GM19351 (cell line): Measurements from ENCODE around the gene CIRBP.
"Not testable (repeated sequence)": the region's sequence is repeated elsewhere in the genome, so short reads cannot be mapped to it uniquely, and the experiment has no call there.

Source experiments
- ATAC-seq: cut with Tn5 transposase; IDR thresholded peaks from one replicate; pipeline ENCODE4 v1.9.1; 2021; ENCODE audit warnings: mild to moderate bottlenecking, moderate library complexity; ENCODE audit not compliant: unreplicated experiment

The CIRBP gene

DNA sequence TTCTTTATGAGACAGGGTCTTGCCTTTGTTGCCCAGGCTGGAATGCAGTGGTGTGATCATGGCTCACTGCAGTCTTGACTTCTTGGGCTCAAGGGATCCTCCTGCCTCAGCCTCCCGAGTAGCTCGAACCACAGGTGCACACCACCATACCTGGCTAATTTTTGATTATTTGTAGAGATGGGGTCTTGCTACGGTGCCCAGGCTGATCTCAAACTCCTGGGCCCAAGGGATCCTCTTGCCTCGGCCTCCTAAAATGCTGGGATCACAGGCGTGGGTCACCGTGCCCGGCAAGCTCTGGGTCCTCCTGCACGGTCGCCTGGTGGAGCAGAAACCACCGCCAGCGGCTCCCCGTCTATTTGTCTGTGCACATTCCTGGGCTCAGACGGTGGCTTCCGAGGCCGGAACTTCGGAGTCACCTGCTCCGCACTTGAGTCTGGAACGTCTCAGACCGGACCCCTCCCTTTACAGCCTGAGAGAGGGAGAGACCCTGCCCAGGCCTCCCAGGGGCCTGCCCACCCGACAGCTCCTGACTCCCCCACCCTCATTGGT is 38.7 kb downstream of the CIRBP start:
- ATAC-seq = no peak

DNA sequence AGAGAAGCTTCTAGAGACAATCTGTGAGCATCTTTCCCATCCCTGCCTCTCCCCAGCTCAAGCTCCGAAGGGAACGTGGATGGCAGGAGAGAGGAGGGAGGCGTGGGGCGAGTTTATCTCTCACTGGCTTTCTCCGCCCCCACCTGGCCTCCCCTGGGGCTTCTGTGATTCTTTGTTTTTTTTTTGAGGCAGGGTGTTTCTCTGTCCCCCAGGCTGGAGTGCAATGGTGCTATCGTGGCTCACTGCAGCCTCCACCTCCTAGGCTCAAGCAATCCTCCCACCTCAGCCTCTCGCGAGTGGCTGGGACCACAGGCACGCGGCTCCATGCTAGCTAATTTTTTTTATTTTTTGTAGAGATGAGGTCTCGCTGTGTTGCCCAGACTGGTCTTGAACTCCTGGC is 39.6 kb downstream of the CIRBP start:
- ATAC-seq = no peak

DNA sequence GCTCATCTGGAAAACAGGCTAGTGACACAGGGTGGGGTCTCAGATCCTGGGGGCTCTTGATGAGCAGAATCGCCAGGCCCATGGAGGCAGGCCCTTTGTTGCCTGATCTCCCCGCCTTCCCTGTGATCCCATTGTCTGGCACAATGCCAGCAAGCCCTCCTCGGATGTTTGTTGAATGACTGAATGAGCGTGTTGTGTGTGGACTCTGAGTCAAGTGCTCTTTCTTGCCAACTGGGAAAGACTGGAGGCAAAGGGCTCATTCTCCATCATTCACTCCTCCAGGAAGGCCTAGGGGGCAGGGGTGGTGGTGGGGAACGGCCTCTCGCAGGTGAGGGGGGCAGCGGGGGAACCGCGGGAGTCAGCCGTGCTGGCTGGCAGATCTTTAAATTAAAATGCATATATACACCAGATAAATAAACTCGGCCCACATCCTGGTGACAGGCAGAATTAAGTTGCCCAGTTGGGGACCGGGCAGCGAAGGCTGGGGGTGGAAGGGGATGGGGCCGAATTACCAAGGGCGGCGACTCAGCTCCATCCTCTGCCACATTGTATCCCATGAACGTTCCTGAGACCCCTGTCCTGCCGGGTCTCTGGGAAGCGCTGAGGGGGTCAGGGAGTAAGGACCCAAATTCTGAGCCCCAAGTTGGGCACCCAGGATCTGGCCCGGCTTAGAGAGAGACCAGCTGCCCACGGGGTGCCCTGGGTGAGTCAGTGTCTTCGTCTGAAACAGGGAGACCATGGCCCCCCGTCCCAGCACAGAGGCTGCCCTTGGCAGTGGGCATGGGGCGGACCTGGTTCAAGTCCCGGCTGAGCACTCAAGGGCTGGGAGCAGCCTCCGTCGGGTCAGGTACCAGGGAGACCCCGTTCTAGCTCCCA is 41.1 kb downstream of the CIRBP start:
- no peak for ATAC-seq

DNA sequence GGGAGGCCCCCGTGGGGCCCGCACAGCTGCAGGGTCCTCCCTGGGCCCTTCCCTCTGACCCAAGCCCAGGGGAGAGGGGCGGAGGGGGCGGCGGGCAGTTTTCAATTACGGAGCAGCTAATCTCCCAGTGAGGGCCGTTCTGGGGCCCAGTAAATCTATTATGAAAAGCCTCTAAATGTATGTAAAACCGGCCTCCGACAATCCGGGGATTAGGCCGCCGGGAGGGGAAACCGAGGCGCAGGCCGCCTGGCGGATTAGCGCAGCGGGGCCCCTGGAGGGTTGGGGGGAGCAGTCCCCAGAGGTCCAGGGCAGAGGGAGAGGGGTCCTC is 41.7 kb downstream of the CIRBP start:
- no peak for ATAC-seq

DNA sequence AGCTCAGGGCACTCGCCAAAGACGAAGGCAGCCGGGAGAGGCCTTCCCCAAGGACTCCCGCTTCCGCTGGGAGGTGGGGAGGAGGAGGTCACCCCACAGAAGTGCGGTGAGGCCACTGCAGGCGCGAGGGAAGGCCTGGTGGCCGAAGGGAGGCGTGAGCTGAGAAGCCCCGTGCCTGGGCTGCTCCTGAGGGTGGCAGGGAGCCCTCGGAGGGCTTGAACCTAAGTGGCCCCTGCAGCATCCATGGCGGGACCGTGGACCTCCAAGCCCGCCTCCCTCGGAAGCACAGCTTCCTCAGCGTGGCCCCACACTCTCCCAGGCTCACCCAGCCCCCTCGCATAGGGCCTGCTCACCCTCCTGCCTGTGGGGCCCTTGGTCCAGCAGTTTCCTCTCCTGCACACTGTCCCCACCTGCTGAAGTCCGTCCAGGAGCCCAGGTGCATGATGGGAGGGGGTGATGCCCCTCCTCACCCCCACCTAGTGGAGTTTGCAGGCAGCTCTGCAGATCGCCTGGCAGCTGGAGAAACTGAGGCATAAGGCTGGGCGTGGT is 42.5 kb downstream of the CIRBP start:
- ATAC-seq = no peak

DNA sequence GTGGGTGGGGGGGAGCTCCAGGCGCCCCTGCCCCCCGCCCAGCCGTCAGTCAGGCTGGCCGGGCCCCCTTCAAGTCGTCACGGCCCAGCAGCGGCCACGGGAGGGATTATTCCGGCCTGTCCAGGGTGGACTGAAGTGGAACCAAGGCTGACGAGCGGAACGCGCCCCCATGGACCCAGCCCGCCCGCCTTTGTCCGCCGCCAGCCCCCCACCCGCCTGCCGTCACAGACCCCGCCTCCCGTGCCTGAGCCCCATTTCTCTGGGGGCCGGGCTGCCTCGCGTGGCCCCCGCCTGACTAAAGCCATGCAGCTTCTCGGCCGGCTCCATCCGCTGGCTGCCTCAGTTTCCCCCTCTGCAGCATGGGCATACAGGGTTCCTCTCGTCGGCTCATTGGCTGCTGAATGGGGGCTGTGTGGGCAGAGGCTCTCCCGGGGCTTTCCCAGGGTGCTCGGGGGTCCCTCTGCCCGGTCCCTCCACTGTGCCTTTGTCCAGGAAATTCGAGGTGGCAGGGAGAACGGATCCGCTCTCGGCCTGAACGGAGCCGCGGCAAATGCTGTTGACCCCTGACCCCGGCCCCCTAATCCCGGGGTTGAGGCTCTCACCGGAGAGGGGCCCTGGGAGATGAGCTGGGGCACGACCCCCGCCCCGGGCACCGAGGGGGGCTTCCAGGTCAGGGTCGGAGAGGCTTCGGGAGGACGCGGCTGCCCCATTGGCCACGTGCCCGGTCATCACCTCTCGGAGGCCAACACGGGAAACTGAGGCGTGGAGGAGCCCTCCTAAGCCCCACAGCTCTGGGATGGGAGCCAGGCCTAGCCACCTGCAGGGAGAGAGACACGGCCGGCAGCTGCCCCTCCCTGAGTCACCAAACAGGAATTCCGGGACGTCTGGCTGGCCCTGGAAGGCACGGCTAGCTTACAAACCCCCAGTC is 43.9 kb downstream of the CIRBP start:
- ATAC-seq = no peak

DNA sequence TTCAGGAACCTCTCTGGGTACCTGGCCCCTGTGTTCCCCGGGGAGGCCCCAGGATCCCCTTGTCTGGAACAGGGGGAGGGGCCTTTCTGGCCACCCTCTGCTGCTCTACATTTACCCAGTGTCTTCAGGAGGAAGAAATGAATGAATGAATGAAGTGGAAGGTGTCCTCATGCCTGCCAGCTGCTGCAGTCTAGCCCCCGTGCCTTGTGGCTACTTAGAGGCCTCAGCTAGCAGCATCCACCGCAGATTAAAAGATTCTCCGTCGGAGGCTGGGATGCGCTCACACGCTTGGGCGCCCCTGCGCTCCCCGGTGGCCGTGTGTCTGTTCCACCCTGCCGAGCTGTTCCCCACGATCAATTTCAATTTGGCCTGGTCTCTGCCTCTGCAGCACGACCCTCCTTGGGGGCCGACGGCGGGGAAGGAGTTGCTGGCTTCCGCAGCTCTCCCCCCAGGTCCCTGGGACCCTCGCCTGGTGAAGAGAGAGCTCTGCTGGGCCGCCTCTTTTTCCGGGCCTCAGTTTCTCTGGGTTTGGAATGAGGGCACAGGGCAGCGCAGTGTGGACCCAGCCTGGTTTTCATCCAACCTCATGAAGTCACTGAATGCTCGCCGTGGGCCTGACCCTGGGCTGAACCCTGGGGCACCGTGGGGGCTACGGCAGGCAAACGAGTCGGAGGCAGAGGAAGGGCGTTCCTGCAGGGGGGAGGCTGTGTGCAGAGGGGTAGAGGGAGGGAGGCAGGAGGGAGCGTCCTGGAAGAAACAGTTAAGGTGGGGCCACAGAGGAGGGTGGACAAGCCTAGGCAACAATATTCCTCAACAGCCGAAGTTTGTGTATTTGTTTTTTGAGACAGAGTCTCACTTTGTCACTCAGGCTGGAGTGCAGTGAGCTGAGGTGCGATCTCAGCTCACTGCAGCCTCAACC is 44.8 kb downstream of the CIRBP start:
- ATAC-seq = no peak

DNA sequence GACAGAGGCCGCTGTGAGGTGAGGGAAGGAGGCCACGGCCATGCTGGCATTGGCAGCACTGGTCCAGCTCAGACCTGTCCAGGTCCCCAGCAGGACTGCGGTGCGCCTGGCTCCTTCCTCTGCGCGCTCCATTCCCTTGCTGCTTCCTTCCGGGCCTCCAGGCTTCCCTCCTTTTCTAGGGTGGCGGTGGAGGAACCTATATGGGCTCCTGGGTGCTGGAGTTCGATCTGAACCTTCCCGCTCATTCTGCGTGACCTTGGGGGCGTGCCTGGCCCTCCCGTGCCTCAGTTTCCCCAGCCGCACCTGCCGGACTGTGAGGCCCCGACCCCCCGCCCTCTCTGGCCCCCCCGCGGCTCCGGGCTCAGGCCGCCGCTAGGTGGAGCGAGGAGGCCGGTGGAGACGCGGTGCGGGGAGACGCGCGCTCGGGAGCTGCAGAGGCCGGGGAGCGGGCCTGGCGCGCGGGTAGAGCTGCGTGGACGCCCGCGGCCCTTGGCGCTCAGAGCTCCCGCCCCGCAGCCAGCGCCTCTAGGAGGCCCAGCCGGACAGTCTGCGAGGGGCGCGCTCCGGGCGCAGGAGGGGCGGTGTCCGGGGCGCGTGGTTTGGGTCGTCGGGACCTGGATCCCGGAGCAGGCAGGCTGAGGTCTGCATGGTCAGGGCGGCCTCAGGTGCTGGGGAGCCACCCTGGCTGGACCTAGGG is 46.5 kb downstream of the CIRBP start:
- no peak for ATAC-seq

DNA sequence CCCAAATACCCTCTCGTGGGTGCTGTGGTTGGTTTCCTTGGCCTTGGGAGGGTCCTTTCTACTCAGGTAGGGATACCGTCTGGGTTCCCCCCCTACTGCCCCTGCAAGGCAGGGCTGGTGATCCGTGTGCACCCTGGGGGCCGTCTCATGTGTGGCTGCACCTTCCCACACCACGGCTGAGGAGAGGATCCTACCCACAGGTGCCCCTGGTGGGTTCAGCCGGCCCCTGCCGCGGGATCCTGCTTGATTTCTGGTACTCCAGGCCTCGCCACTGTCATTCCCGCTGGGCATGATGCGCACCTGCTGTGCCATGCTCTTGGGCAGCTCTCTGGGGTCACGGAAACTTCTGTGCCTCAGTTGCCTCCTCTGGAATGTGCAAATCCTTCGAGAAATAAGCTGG is 47.3 kb downstream of the CIRBP start:
- no peak for ATAC-seq

DNA sequence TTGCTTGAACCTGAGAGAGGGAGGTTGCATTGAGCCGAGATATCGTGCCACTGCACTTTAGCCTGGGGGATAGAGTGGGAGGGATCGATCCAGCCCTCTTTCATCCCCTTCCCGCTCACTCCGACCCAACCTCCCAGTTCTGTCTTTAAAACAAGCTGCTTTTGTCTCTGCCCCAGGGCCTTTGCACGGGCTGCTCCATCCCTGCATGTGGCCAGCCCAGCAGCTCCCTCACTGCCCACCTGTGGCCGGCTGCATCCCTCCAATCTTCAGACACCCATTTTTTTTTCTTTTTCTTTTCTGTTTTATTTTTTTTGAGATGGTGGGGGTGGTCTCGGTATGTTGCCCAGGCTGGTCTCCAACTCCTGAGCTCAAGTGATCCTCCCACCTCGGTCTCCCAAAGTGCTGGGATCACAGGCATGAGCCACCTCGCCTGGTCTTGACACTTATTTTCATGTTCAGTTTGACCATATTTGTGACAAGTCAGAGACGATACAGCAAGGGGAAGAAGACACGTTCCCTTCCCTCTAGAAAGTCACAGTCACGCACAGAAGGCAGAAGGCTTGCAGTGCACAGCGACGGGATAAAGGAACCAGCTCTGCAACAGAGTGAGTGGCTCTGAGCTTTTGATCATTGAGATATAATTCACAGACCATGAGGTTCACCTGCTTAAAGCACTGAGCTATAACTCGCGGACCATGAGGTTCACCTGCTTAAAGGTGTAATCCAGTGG is 48.3 kb downstream of the CIRBP start:
- ATAC-seq = no peak

DNA sequence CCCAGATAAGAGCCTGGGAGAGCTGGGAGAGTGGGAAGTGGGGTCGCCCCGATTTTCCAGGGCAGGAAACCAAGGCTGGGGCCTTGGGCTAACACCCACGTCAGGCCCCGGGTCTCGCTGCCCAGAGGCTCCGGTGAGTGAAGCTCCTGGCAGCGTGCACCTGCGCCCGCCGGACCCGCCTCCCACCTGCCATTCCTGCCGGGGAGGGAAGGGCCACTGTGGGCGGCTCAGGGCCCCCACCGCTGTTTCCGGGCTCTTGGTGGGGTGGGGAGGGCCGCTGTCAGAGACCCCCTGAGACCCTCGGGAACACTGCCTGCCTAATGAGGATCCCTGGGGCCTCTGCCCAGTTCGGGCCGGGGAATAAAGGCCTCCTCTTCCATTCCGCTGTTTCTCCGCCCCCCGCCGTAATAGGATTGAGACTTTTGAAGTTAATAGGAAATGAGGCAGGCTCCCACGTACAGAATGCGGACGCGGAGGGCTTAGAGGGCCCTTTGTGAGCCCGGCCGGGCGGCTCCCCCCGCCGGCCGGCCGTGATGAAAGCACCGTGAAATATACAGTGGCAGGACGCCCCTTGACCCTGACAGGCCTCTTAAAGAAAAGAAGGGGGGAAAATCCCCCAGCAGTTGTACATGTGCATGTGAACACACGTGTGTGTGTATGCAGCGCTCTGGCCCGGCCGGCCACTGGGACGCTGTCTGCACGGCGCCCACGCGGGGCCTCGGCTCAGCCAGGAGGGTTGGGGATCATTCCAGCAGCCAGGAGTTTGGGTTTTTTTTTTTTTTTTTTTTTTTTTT is 49.7 kb downstream of the CIRBP start:
- ATAC-seq = no peak

DNA sequence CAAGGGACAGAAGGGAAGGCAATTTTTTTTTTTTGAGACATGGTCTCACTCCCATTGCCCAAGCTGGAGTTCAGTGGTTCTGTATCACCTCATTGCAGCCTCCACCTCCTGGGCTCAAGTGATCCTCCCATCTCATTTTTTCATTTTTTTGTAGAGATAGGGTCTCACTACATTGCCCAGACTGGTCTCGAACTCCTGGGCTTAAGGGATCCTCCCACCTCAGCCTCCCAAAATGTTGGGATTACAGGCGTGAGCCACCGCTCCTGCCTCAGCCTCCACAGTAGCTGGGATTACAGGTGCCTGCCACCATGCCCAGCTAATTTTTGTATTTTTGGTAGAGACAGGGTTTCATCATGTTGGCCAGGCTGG is 51.1 kb downstream of the CIRBP start:
- ATAC-seq = not testable (repeated sequence)

DNA sequence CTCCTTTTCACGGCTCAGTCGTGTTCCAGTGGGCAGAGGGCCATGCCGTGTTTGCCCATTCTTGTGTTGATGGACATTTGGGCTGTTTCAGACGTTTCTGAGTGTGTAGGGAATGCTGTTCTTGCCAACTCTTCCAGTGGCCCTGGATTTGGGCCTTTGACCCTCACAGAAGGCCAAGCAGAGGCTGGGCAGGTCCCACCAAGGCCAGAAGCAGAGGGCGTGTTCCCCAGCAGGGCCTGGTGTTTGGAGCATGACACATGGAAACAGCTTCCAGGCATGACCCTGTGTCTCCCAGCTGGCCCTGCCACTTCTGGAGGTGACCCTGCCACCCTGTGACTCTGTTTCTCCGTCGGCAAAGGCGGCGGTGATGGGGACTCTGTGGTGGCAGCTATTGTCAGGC is 52.4 kb downstream of the CIRBP start:
- no peak for ATAC-seq

DNA sequence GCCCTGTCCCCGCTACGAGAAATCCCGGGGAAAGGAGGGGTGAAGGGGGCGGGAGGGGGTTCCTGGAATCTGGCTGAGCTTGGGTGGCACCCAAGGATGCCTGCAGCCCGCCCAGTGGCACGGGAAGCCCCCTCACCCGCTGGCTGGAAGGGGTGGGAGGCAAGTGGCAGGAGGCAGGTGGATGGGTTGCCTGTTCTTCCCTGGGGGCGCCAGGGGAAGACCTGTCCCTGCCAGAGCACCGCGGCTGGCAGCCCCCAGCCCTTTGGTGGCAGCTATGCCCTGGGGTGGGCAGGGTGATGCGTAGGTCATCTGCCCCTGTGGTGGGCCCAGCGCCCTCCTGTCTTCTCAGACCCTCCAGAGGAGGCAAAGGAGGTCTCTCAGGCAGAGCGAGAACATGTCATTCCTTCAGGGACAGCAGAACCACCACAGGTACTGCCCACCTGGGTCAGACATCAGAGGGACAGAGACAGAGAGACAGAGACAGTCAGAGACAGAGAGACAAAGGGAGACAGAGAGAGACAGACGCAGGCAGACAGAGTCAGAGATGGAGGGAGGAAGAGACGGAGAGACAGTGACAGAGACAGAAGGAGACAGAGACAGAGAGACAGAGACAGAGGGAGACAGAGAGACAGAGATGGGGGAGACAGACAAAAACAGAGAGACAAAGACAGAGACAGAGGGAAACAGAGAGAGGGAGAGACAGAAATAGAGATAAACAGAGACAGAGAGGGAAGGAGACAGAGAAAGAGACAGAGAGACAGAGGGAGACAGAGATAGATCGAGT is 53.3 kb downstream of the CIRBP start:
- no peak for ATAC-seq

DNA sequence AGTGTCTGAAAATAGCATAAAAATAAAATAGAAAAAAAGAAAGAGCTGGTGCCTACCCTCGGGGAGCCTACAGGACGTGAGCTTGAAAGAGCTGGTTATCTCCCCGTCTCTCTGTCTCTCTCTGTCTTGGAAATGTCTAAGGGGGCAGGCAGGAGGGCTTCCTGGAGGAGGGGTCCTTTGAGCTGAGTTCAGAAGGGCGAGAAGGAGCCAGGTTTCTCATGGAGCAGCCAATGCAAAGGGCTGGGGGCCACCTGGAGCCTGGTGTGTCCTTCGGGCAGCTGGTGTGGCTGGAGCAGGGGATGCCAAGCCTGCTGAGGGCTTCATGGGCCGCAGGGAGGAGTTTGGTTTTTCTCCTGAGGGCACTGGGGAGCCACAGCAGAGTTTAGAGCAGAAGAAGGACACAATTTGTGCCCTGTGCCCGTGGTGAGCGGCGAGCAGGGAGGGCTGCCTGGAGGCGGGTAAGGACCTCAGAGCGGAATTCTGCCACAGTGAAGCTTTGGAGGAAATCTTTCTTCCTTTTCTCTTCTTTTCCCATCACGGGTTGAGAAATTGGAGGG is 55.2 kb downstream of the CIRBP start:
- ATAC-seq = no peak
